HG02973 (cell line): Measurements from ENCODE around the gene U2SURP.

Source experiments
- ATAC-seq: cut with Tn5 transposase; IDR thresholded peaks from one replicate; pipeline ENCODE4 v1.9.1; 2021; ENCODE audit warnings: moderate library complexity; ENCODE audit not compliant: unreplicated experiment

Gene U2SURP

DNA sequence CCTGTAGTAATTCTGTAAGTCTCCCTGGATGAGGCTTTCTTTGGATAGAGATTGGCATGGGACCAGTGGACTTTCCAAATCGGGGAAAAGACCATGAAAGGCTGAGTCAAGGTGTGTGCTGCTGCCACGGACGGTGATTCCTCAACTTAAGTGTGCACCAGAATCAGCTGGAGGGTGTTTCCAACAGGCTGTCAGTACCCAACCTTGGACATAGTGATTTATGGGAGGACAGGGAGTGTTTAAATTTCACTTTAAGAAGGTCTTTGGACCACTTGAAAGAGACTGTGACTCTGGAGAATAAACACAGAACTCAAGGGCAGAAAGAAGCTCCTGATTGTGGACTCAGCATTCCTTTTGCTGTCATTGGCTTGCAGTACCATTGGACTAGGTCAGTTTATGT is 97.8 kb downstream of the U2SURP start:
- no peak for ATAC-seq

DNA sequence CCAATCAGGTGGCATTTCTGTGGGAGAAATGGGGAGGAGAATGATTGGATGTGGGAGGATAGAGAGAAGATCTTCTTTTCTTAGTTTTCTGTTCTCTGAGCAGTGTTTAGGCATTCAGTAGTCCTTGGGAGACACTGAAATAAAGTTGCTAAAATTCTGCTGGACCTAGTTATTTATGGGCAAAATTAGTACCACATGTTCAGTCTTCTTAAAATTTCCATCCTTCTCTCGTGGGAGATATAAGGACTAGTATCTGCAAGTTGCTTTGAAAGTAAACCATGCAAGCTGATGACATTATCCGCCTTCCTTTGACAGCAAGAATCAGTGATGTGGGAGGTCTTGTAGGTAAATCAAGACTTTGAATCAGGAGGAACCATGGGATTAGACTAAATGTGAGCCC is 98.3 kb downstream of the U2SURP start:
- no peak for ATAC-seq

DNA sequence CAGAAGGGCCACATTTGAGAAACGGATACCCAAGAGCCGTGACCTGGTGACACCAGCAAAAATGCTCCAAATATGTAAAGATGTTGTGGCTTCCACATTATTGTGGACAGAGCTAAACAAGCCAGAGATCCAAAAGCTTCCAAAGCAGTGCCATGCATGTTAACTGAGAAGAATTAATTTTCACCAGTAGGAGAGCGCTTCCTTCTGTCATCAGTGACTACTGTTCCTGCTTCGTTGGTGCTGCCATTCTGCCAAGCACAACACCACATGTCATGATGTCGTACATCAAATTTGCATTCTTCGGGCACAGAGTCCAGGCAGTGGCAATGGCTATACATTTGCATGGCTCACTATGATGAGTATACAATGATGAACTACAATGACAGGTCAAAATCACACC is 99.1 kb downstream of the U2SURP start:
- ATAC-seq = no peak

DNA sequence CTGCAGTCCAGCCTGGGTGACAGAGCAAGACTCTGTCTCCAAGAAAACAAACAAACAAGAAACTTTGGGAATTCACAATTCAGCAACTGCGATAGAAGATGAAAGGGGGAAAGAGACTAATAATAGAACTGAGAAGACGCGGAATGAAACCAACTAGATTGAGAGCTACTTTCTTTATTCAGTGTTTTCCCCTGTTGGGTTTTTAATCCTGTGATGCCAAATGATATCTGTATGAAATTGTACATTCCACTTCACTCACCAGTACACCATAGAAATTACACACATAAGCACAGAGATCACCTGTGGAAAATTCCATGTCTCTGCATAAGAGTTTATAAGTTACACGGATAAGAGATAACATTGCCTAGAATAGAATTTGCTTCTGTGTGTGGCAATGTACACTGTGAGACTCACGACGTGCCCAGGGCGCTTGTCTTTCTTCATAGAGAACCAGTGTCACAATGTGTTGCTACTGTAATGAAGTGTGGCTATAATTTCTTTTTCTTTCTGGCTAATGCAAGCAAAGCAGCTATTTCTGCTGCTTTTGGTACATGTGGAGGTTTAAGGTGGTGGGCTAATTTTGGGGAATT is 100.5 kb downstream of the U2SURP start:
- ATAC-seq = no peak

DNA sequence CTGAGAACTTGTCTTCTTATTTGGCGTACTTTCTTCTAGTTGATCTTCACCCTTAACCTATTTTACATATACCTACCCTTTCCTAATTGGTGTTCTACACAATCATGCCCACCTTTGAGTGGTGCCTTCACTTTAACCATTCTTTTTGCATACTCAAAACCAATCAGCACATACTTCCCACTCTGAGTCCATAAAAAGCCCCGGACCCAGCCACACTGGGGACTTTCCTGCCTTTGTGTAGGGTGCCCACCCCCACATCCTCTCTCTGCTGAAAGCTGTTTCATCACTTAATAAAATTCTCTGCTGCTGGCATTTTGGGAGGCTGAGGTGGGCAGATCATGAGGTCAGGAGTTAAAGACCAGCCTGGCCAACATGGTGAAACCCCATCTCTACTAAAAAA is 102.3 kb downstream of the U2SURP start:
- ATAC-seq = no peak

DNA sequence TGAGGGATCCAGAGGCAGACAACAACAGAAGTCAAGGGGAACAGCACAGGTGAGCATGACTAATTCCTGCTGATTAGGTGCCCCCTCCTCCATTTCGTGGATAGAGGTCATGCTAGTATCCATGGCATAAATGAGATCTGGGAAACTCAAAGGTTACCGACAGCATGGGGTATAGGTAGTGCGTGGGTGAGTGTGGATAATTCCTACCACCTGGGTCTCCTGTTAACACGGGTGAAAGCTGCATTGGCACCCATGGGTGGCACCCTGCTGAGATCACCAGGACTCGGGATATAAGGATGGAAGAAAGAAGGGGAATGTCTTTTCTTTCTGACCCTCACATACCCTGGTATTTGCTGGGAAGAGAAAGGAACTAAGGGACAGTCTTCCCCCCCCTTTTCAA is 103.8 kb downstream of the U2SURP start:
- ATAC-seq = no peak

DNA sequence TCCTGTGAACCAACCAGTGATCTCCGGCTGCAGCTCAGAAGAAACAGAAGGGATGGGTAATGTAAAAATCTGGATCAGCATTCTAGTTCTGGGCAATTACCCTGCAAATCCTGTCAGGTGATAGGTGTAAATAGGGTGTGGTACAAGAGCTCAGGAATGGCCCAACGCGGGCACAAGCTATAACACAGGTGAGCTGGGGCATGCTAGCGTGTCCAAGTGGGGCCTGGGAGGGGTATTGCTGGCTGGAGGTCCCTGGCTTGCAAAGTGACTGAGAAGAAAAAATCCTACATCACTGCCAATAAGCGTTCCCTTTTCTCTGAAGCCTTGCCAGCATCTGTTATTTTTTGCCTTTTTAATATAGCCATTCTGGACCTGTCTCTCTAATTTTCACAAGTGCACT is 108.5 kb downstream of the U2SURP start:
- no peak for ATAC-seq
